WERI-Rb-1 (cell line): ENCODE data around the gene BMS1.
"Not testable (repeated sequence)": the region's sequence is repeated elsewhere in the genome, so short reads cannot be mapped to it uniquely, and the experiment has no call there.

Source experiments
- DNase-seq: peaks from one replicate; pipeline ENCODE4 v3.0.0-alpha.2; 2020
- H3K27ac ChIP-seq: fragments of 250-450 bp; sonication (Bioruptor Pico); 2 replicates; pipeline ENCODE4 v1.5.1; 2020; ENCODE audit warnings: mild to moderate bottlenecking, moderate library complexity
- H3K27me3 ChIP-seq: fragments of 250-450 bp; sonication (Bioruptor Pico); 2 replicates; pipeline ENCODE4 v1.5.1; 2021; ENCODE audit warnings: mild to moderate bottlenecking, low read depth, moderate library complexity; ENCODE audit not compliant: insufficient read depth, severe bottlenecking
- H3K36me3 ChIP-seq: fragments of 250-450 bp; sonication (Bioruptor Pico); 2 replicates; pipeline ENCODE4 v1.5.1; 2020; ENCODE audit warnings: mild to moderate bottlenecking, moderate library complexity
- H3K4me3 ChIP-seq: 2 replicates; pipeline ENCODE4 v1.5.1; 2011; ENCODE audit warnings: low read depth, mild to moderate bottlenecking, control low read depth, low read length
- H3K9me3 ChIP-seq: fragments of 250-450 bp; sonication (Bioruptor Pico); 2 replicates; pipeline ENCODE4 v1.5.1; 2021; ENCODE audit warnings: mild to moderate bottlenecking, moderate library complexity; ENCODE audit not compliant: severe bottlenecking
- TF ChIP-seq, protein P1 (sequence below): IDR thresholded peaks from 2 replicates; pipeline ENCODE4 v1.5.1; 2011; ENCODE audit warnings: low read depth, mild to moderate bottlenecking, control low read depth, inconsistent platforms, low read length

Gene BMS1

DNA sequence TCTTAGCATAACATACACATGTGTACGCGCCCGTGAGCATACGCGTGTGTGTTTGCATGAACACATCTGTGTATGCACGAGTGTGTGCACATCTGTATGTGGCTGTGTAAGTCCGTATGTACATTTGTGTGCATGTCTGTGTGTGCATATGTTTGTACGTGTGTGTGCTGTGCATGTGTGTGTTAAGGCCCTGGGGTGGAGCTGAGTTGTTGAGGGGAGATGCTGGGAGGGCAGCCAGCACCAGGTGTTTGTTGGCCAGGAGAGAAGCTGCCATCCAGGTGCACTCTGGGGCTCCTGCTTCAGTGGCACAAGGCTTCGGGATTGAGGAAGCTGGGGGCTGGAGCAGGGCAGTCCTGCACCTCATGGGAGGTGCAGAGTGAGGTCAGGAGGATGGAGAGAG is 85.0 kb downstream of the BMS1 start:
- peaks cover 23% of the 10 kb centered on the region for H3K27me3 ChIP-seq
- H3K9me3 ChIP-seq, result no peaks in the 10 kb centered on the region
- no peak overlapping the region for H3K27ac ChIP-seq
- no peak for DNase-seq
- no peak overlapping the region for H3K4me3 ChIP-seq
- H3K36me3 ChIP-seq, result no peaks in the 10 kb centered on the region
- TF ChIP-seq, protein P1, sequence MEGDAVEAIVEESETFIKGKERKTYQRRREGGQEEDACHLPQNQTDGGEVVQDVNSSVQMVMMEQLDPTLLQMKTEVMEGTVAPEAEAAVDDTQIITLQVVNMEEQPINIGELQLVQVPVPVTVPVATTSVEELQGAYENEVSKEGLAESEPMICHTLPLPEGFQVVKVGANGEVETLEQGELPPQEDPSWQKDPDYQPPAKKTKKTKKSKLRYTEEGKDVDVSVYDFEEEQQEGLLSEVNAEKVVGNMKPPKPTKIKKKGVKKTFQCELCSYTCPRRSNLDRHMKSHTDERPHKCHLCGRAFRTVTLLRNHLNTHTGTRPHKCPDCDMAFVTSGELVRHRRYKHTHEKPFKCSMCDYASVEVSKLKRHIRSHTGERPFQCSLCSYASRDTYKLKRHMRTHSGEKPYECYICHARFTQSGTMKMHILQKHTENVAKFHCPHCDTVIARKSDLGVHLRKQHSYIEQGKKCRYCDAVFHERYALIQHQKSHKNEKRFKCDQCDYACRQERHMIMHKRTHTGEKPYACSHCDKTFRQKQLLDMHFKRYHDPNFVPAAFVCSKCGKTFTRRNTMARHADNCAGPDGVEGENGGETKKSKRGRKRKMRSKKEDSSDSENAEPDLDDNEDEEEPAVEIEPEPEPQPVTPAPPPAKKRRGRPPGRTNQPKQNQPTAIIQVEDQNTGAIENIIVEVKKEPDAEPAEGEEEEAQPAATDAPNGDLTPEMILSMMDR, result no peak

DNA sequence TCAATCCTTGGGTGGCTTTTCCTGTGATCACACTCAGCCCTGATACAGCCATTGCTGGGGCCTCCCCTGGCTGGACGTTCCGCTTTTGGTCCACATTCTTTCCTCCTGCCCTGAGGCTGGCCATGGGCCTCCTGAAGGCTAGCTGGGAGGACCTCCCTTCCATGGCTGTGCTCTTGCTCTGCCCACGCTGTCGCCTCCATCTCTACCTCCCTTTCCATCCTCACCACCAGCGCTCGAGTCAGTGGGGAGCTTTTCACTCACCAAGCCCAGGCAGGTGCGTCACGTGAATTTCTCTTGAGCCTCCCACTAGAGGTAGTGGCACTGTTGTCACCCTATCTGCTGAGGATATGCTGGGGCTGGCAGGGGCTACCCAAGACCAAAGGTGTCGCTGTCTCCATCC is 85.9 kb downstream of the BMS1 start:
- Histone ChIP-seq H3K4me3 (no peak overlapping the region), H3K27ac (no peak overlapping the region), H3K9me3 (no peaks in the 10 kb centered on the region), H3K27me3 (peaks cover 28% of the 10 kb centered on the region), H3K36me3 (no peaks in the 10 kb centered on the region)
- TF ChIP-seq, protein P1, result no peak
- no peak for DNase-seq

DNA sequence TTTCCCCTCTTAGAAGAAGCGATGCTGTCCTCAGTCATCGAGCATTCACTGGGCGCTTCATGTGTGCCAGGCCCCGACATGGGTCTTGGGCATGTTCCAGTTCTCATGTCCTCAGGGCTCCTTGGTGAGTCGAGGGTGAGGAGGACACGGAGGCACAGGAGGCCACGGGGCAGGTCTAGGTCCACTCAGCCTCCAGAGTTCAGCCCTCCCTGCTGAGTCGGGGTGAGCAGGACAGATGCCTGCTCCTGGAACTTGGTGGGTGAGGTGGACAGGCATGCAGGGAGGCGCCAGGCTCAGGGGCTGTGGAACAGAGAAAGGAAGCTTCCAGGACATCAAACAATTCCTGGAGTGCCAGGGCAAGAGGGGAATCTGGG is 87.4 kb downstream of the BMS1 start:
- no peaks in the 10 kb centered on the region for H3K9me3 ChIP-seq
- H3K4me3 ChIP-seq, result no peak overlapping the region
- DNase-seq, result no peak
- no peak overlapping the region for H3K27ac ChIP-seq
- TF ChIP-seq, protein P1, result no peak
- no peaks in the 10 kb centered on the region for H3K36me3 ChIP-seq
- peaks cover 41% of the 10 kb centered on the region for H3K27me3 ChIP-seq

DNA sequence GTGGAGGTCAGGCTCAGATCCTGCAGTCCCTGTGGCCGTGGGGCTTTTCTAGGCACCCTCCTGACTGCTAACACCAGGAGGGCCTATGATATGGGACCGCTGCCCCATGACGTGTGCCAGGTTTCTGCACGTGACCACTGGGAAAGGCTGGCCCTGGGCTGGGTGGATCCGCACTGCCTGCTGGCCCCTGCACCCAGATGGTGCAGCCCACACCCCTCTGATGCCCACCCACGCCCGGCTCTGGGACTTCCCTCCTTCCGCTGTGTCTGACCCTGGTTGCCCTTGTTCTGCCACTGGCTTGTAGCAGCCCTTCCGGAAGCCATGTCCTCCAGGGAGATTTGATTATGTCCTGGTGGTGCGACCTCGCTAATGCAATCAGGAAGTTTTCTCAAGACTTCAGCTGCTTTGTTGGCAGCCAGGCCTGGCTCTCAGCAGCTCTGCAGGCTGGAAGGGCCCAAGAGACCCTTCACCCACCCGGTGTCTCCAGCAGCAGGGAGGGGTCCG is 88.6 kb downstream of the BMS1 start:
- not testable (repeated sequence) for DNase-seq, H3K36me3 ChIP-seq, H3K4me3 ChIP-seq

DNA sequence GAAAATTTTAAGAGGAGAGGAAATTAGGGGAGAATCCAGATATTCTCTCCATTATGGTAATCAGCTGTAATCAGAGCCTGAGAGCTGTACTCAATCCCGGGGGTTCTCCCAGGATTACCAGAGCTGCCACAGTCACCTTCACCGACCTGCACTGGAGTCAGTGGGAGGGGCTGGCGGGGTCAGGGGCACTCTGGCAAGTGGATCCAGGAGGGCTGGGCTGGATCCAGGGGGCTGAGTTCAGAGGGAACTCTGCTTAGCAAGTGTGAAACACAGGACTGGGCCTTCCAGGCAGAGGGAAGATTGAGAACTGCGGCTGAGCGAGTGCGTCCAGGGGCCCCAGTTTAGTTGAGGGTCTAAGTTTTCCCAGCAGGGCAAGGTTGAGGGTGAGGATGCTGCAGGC is 89.2 kb downstream of the BMS1 start:
- no peak for DNase-seq
- TF ChIP-seq, protein P1, result no peak
- H3K9me3 ChIP-seq, result no peaks in the 10 kb centered on the region
- no peak overlapping the region for H3K4me3 ChIP-seq
- H3K27ac ChIP-seq, result no peak overlapping the region
- H3K27me3 ChIP-seq, result peaks cover 42% of the 10 kb centered on the region
- no peaks in the 10 kb centered on the region for H3K36me3 ChIP-seq

More for the DNA sequence above, 88.6 kb downstream of the BMS1 start:
- H3K27me3 ChIP-seq, result peaks cover 43% of the 10 kb centered on the region
- H3K9me3 ChIP-seq, H3K27ac ChIP-seq: not testable (repeated sequence)

DNA sequence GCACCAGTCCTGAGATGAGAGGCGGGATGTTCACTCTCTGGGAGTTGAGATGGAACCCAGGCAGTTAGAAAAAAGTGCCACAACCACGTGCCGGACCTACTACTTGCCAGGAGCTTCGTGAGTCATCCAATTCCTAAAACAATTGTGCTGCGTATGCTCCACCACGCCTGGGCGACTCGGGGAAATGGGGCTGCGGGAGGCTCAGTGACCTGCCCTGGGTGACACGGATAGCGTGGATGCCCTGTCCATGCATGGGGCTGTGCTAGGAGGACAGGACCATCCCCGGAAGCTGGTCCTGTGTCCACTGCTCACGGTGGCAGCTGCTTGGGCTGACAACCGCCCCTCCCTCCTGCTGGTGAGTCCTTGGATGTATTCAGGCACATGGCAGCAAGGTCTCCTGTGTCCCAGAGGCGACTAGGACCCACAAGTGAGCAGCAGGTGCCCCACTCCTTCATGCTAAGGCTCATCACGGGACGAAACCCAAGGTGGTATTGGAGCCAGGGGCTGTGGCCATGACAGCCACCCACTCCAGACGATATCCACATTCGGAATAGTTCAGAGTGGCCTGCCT is 90.4 kb downstream of the BMS1 start:
- no peaks in the 10 kb centered on the region for H3K9me3 ChIP-seq
- no peaks in the 10 kb centered on the region for H3K36me3 ChIP-seq
- H3K4me3 ChIP-seq, result no peak overlapping the region
- H3K27me3 ChIP-seq, result peaks cover 51% of the 10 kb centered on the region
- no peak overlapping the region for H3K27ac ChIP-seq
- TF ChIP-seq, protein P1, result no peak
- DNase-seq, result no peak
